GM18519 (cell line): ENCODE data around the gene KLHL35.
"Not testable (repeated sequence)": the region's sequence is repeated elsewhere in the genome, so short reads cannot be mapped to it uniquely, and the experiment has no call there.

ENCODE experiments used
- ATAC-seq: cut with Tn5 transposase; IDR thresholded peaks from one replicate; pipeline ENCODE4 v1.9.1; 2021; ENCODE audit warnings: mild to moderate bottlenecking, moderate library complexity; ENCODE audit not compliant: unreplicated experiment, low FRiP score

Gene KLHL35

DNA sequence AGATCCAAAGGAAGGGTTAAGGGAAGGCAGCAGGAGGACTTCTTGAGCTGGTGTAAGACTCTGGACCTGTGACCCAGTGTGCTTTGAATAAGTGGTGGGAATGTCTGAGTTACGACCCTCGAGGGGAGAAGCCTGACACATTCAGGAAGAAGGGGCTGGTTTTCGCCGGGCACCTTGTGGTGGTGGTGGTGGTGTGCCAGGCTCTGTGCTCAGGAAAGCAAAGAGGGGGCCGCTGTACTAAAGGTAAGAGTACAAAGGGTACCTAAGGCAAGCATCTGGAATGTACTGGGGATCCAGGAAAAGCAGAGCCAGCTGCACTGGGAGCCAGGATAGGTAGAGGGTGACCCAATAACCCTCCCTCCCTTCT, 6.3 kb downstream of the KLHL35 start:
- no peak for ATAC-seq

GRCh38 chr11:75425422-75425821, 7.6 kb downstream of the KLHL35 start:
- no peak for ATAC-seq

- no peak for ATAC-seq
These were observed 8.6 kb downstream of the KLHL35 start for GRCh38 chr11:75424396-75424795.

GRCh38 chr11:75423721-75424120, 9.3 kb downstream of the KLHL35 start:
- no peak for ATAC-seq

DNA sequence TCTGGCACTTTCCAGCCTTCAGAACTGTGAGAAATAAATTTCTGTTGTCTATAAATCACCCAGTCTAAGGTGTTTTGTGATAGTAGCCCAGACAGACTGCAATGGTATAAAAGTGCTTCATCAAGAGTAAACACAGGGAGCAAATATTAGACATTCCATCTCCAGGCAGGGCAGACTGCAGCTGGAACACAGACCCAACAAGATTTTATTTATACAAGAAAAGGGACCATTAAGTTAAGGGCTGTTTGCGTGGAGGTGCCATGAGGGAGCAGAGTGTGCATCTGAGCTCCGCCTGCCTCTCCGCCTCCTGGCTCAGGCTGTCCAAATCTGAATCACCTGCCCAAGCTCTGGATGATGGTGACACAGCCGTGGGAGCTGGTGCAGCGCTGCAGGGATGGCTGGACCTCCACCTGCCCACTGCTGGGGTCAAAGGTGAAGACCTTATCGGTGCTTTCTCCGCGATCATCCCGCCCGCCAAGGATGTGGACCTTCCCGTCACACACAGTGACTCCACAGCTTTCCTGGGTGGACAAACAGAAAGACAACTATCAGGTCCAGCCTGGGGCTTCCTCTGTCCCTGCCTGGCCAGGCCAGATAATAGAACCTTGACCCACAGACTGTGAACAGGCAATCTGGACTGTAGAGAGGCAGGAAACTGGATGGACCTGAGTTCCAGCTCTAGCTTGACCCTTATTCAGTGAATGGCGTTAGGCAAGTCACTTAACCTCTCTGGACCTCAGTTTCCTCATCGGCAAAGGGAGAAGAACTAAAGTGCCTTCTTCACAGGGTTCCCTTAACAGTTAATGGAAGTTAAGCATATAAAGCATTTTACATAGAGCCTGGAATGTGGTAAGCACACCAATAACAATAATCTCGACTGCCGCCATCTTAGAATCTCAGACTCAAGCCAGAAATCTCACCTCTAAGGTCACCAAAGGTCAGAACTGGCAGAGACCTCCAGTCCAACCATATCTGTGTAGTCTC, 10.5 kb downstream of the KLHL35 start:
- no peak for ATAC-seq

DNA sequence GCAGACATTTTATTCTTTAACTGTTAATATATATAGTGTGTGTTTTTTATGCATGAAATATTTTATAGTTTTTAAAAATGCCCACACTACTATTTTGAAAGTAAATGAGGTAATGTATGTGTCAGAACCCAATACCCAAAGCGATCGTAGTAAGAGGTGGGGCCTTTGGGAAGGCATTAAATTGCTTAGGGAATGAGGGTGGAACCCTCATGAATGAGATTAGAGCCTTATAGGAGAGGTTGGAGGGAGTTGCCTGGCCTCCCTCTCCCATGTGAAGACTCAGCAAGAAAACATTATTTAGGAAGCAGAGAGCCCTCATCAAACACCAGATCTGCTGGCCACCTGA, 11.1 kb downstream of the KLHL35 start:
- ATAC-seq, result no peak

DNA sequence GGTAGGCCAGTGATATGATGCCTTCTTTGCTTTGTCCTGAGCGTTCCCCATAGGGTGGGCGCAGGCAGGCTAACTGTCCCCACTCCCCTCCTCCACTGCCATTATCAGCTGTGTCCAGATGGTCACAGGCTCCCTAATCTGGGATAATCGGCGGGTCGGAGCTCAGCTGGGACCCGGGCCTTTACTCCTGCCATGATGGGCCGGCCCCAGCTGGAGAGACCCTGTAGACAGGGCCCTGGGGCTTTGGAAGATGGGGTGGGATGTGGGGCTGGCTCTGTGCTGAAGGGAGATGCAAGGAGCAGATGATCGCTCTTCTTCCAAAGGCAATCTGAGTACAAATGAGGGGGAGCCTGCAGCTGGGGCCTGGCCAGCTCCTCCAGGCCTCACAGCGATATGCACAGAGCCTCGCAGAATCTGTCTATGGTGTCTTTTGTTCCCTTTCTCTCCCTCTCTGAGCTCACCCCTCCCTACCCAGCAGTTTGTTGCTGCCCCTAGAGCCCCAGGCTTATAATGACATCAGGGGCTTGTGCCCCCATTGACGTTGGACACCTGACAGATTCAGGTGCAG, 11.9 kb downstream of the KLHL35 start:
- no peak for ATAC-seq

DNA sequence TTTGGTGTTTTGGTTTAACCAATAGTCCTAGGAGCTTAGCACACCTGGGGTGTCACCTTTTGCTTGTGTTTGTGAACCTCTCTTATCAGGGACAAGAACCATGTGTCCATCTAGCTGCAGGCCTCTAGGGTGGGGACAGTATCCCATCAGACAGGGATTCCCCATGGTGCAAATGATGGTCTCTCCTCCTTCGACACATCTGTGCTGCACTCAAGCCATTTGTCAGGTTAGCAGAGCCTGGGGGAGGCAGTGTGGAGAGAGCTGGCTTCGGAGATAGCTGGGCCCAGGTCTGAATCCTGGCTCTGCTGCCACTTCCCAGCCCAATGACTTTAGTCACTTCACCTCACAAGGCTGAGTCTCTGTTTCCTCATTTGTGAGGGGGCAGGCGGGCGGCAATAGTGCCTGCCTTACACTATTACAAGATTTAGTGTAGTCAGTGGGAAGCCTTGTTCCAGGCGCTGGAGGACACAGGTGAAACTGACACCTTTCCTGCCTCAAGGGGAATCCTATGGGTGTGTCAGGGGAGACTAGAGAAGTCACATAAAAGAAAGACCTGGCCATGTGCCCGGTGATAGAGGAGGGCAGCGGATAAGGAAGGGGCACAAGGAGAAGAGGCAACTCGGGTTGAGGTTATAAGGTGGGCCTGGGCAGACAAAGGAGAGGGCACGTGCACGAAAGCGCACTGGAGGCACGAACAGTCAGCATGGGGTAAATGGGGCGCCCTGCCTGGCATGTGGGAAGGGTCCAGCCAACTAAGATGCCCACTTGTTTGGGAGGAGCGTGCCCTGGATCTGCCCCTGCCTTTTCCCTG, 12.6 kb downstream of the KLHL35 start:
- ATAC-seq, result no peak

DNA sequence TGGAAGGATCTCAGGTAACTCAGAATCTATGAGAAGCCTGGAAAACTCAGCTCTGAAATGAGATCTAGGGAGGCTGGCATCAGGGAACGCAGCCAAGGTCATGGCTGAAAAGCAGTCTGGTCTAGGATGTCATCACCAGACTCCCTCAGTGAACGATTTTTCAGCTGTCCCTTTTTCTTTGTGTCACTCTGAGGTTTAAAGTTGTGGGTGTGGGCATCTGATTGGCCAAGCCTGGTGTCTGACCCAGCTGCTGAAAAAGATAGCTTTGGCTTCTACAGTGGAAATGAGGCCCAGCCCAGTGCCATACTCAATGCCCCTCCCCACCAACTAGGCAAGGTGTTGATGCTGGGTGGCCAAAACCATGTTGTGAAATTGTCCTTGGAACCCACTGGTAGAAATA, 19.1 kb downstream of the KLHL35 start:
- no peak for ATAC-seq

- ATAC-seq, result not testable (repeated sequence)
These were observed 19.9 kb downstream of the KLHL35 start for GRCh38 chr11:75413146-75413545.

DNA sequence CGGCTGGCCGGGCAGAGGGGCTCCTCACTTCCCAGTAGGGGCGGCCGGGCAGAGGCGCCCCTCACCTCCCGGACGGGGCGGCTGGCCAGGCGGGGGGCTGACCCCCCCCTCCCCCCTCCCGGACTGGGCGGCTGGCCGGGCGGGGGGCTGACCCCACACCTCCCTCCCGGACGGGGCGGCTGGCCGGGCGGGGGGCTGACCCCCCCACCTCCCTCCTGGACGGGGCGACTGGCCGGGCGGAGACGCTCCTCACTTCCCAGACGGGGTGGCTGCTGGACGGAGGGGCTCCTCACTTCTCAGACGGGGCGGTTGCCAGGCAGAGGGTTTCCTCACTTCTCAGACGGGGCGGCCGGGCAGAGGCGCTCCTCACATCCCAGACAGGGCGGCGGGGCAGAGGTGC, 23.0 kb downstream of the KLHL35 start:
- ATAC-seq, result not testable (repeated sequence)

DNA sequence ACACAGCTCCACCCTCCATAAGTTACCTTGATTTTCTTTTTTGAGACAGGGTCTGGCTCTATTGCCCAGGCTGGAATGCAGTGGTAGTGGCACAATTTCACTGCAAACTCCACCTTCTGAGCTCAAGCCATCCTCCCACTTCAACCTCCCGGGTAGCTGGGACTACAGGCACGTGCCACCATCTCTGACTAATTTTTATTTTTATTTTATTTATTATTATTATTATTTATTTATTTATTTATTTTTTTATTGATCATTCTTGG, 24.1 kb downstream of the KLHL35 start:
- ATAC-seq, result no peak

- no peak for ATAC-seq
These were observed 26.6 kb downstream of the KLHL35 start for GRCh38 chr11:75406338-75406777.

DNA sequence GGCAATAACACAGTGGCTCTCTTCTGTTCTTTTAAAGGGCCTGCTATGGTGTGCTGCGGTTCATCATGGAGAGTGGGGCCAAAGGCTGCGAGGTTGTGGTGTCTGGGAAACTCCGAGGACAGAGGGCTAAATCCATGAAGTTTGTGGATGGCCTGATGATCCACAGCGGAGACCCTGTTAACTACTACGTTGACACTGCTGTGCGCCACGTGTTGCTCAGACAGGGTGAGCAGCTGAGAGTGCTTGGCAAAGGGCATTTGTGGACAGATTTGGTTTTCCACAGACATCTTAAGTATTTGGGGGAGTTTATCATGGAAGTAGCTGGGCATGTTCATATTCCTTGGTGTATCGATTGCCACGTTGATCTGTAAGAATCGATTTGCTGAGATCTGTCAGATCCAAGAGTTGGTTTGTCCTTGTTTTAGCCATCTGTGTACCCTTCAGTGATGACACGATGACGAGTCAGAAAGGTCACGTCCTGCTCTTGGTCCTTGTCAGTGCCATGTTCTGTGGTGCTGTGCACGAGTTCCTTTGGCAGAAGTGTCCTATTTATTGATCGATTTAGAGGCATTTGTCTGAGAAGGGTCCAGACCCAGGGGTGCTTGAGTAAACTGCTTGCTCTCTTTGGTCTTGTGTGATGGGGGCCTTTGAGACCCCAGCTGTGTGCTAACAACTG, 28.9 kb downstream of the KLHL35 start:
- ATAC-seq, result no peak

DNA sequence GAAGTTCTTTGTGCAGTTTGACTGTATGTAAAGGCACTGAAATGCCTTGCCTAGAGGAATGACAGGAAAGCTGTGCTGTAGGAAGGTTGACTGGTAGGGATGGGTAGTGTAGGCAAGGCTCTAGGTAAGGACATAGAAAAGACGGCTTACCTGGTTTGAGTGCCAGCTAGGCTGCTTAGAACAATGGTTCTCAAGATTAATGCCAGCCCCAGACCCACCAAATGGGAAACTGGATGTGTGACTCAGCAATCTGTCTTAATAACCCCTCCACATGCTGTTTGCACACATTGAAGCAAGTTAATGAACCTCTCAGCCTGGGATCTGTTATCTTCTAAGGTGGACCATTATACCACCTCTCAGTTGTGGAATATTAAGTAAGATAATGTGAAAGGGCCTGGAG, 30.0 kb downstream of the KLHL35 start:
- no peak for ATAC-seq

DNA sequence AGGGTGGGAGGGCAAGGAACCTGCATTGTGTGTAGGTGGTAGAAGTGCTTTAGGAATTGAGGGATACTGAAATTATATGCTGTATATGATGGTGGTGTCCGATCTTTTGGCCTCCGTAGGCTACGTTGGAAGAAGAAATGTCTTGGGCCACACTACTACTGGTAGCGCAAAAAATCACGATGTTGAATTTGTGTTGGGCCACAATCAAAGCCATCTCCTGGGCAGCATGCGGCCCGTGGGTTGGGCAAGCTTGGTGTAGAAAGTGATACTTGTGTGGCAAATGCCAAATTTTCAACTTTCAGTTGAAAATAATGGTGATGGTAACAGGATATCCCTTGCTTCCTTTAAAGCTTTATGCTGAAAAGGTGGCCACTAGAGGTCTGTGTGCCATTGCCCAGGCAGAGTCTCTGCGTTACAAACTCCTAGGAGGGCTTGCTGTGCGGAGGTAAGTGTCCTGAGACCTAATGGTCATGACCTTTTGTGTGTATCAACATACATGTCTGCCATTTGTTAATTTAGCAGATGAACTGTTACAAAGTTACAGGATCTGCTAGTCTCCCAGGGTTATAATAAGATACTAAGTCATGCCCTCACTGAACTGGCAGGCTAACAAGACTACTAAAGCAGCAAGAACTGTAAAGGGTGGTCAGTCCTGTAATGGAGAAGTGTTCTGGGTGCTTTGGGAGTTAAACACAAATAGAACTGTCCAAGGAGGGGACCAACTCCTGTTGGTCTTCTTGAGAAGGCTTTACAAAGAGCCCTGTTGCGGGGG, 30.8 kb downstream of the KLHL35 start:
- ATAC-seq, result no peak

DNA sequence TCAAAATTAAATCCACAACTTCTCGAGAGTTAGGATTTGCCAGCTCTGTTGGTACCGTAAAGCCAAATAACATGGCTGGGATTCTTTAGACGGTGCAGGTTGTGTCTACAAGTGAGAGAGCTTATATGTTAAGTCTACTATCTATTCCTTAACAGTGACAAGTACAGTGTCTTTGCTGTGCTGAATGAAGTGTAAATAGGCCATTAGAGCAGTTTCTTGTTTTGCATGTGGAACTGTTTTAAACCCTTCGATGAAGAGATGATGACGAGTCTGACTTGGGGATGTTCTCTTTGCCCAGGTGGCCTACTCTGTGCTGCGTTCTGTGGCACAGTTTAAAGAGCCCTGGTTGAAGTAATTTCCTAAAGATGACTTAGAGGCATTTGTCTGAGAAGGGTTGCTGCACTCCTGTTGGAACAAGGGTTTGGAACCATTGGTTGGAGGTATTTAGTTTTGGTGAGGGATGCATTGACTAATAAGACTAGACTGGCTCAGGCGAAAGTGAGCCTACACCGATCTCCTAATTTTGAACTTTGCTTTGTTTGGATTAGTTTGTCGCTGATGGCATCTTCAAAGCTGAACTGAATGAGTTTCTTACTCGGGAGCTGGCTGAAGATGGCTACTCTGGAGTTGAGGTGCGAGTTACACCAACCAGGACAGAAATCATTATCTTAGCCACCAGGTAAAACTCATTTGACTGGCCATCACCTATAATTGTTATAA, 32.7 kb downstream of the KLHL35 start:
- no peak for ATAC-seq

DNA sequence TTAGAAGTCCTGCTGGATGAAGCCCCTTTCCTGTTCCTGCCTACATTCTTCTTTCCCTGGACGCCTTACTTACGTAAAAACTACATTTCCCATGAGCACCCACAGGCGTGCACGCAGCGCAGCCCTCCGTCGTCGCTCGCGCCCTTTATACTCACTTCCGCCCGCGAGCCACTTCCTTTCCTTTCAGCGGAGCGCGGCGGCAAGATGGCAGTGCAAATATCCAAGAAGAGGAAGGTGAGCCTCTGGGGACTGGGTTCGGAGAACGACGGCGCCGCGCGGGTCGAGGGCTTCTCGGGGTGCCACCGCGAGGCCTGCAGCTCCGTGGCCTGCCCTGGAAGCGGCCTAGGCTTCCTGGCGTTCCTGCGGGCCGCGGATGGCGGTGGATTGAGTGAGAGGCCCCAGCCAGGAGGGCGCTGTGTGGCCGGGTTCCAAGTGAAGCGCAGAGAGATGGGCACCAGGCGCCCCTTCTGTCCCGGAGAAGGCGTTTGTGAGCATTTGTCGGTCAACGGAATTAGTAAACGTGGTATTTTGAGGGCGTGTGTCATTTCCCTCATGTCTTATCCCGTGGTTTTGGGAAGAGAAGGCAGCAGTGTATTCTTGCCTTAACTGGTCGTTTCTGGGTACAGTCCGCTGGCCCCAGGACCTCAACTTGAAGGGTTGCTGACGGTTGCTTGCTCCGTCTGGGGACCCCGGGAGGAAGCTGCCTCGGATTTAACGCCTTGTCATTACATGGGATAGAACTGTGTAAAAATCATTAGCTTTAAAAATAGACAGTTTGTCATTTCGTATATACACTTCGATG, 33.5 kb downstream of the KLHL35 start, which contains the start of gene RPS3:
RPS3 (plus strand) TSS at position 175 of the 802 bp plus-strand sequence; CDS start at position 205, 30 bp downstream.
- peak; percentile 74 for ATAC-seq

DNA sequence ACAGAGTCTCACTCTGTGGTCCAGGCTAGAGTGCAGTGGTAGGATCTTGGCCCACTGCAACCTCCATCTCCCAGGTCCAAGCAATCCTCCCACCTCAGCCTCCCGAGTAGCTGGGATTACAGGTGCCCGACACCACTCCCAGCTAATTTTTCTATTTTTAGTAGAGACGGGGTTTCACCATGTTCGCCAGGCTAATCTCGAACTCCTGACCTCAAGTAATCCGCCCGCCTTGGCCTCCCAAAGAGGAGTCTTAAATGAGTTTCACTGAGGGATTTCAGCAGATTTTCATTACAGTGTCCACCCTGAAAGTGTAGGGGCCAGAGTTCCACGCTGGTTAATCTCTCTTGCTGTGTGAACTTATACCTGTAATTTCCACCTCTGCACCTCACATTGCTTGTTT, 34.1 kb downstream of the KLHL35 start:
- no peak for ATAC-seq
